ENCODE data around the gene UGT1A10. TPM values are rescaled to one million over a fixed set of nuclear protein-coding genes. Genes with fewer than 3 reads are reported as not detected.

Gene UGT1A10
- total and polyA plus RNA-seq, 4 donors = 0.03 to 0.14 TPM; not detected in 2

GRCh38 chr2:233816334-233816733, 180.1 kb downstream of the UGT1A10 start:
- no peak overlapping the region for H3K27ac ChIP-seq (ENCODE audit: low read depth in 1 of 2, low read length in 1 of 2)
- H3K4me3 ChIP-seq = no peak overlapping the region
- H3K36me3 ChIP-seq (ENCODE audit: control insufficient read depth in 4 of 4, insufficient read depth in 4 of 4, low read length in 4 of 4) = no peaks in the 10 kb centered on the region
- ATAC-seq (ENCODE audit: insufficient read depth, low FRiP score) (no peak), DNase-seq (no peak)
- no peak for TF ChIP-seq CTCF (IDR thresholded peaks at IDR 0.05; ENCODE audit: control extremely low read depth, extremely low read depth)
- no peaks in the 10 kb centered on the region for H3K4me1 ChIP-seq (ENCODE audit: control insufficient read depth in 5 of 5, insufficient read depth in 5 of 5, low read length in 5 of 5)
- H3K9me3 ChIP-seq (ENCODE audit: control insufficient read depth in 4 of 4, insufficient read depth in 3 of 4, low read length in 3 of 4) = peaks cover 0 to 2% (median 0%) of the 10 kb centered on the region in 4 donors
- H3K9ac ChIP-seq (ENCODE audit: insufficient read depth in 1 of 2, low read length in 2 of 2) = no peak overlapping the region
- no peaks in the 10 kb centered on the region for H3K27me3 ChIP-seq (ENCODE audit: control insufficient read depth in 3 of 3, insufficient read depth in 3 of 3, low read length in 2 of 3)
- 56 to 73% methylated on average over 2 of the region's 2 CpGs for WGBS, 2 donors

GRCh38 chr2:233816771-233817170, 180.5 kb downstream of the UGT1A10 start:
- H3K9ac ChIP-seq (ENCODE audit: insufficient read depth in 1 of 2, low read length in 2 of 2) = no peak overlapping the region
- no peak for TF ChIP-seq CTCF (IDR thresholded peaks at IDR 0.05; ENCODE audit: control extremely low read depth, extremely low read depth)
- DNase-seq = no peak
- H3K27me3 ChIP-seq (ENCODE audit: control insufficient read depth in 3 of 3, insufficient read depth in 3 of 3, low read length in 2 of 3) = no peaks in the 10 kb centered on the region
- H3K27ac ChIP-seq (ENCODE audit: low read depth in 1 of 2, low read length in 1 of 2) = no peak overlapping the region
- H3K36me3 ChIP-seq (ENCODE audit: control insufficient read depth in 4 of 4, insufficient read depth in 4 of 4, low read length in 4 of 4) = no peaks in the 10 kb centered on the region
- ATAC-seq (ENCODE audit: insufficient read depth, low FRiP score) = no peak
- 75 to 80% methylated on average over 4 of the region's 4 CpGs for WGBS, 2 donors
- H3K4me3 ChIP-seq = no peak overlapping the region
- H3K4me1 ChIP-seq (ENCODE audit: control insufficient read depth in 5 of 5, insufficient read depth in 5 of 5, low read length in 5 of 5) = no peaks in the 10 kb centered on the region
- peaks cover 0 to 2% (median 0%) of the 10 kb centered on the region in 4 donors for H3K9me3 ChIP-seq (ENCODE audit: control insufficient read depth in 4 of 4, insufficient read depth in 3 of 4, low read length in 3 of 4)

GRCh38 chr2:233817361-233817911, 181.2 kb downstream of the UGT1A10 start:
- Histone ChIP-seq H3K27ac (ENCODE audit: low read depth in 1 of 2, low read length in 1 of 2) (no peak overlapping the region), H3K4me1 (ENCODE audit: control insufficient read depth in 5 of 5, insufficient read depth in 5 of 5, low read length in 5 of 5) (no peaks in the 10 kb centered on the region), H3K9ac (ENCODE audit: insufficient read depth in 1 of 2, low read length in 2 of 2) (no peak overlapping the region), H3K36me3 (ENCODE audit: control insufficient read depth in 4 of 4, insufficient read depth in 4 of 4, low read length in 4 of 4) (no peaks in the 10 kb centered on the region), H3K9me3 (ENCODE audit: control insufficient read depth in 4 of 4, insufficient read depth in 3 of 4, low read length in 3 of 4) (peaks cover 0 to 2% (median 0%) of the 10 kb centered on the region in 4 donors), H3K4me3 (no peak overlapping the region), H3K27me3 (ENCODE audit: control insufficient read depth in 3 of 3, insufficient read depth in 3 of 3, low read length in 2 of 3) (no peaks in the 10 kb centered on the region)
- 79 to 90% methylated on average over 3 of the region's 3 CpGs for WGBS, 2 donors
- TF ChIP-seq CTCF (IDR thresholded peaks at IDR 0.05; ENCODE audit: control extremely low read depth, extremely low read depth) = no peak
- DNase-seq (no peak), ATAC-seq (ENCODE audit: insufficient read depth, low FRiP score) (no peak)

All from lung (tissue), 12 donors.